ENCODE data around the gene TIGD4. TPM values are rescaled to one million over a fixed set of nuclear protein-coding genes. Genes with fewer than 3 reads are reported as not detected.

Gene TIGD4
- total and polyA plus RNA-seq, 2 of the 8 experiments (the other 6 are each of a cell fraction or from before 2014, with no cell fraction given) = 0.42 to 2.3 TPM

DNA sequence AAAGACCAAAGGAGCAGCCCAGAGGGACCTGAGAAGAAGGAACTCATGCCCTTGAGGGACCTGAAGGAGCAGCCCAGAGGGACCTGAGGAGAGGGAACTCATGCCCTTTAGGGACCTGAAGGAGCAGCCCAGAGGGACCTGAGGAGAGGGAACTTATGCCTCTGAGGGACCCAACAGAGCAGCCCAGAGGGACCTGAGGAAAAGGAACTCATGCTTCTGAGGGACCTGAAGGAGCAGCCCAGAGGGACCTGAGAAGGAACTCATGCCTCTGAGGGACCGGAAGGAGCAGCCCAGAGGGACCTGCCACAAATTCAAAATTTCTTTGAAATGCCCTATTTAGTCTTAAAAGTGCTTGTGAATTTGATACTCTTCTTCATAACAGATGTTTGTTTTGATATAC is 51.2 kb downstream of the TIGD4 start:
- POLR2A ChIA-PET (ENCODE audit: partially characterized antibody) = interaction anchor here (1.0 kb wide), 1 partner anchor 8 kb away, joined by 3 read pairs; no protein-coding TSS in a partner anchor
- DNase-seq (ENCODE audit: low read depth in 1 of 2, low spot score in 2 of 2) (no peak), FAIRE-seq (no peak)
- TF ChIP-seq CTBP2 (IDR thresholded peaks at IDR 0.05; ENCODE audit: borderline replicate concordance, insufficient read depth, insufficient read length, low read length) (no peak), POU5F1 (IDR thresholded peaks at IDR 0.05; ENCODE audit: low read depth, low read length) (no peak), BRCA1 (IDR thresholded peaks at IDR 0.05; ENCODE audit: low read depth, low read length) (no peak), HDAC6 (IDR thresholded peaks at IDR 0.05; ENCODE audit: low read depth, low read length) (no peak), JUND (IDR thresholded peaks at IDR 0.05; ENCODE audit: low read length) (no peak), SUZ12 (IDR thresholded peaks at IDR 0.05; ENCODE audit: low read length) (no peak), SP2 (IDR thresholded peaks at IDR 0.05; ENCODE audit: low read length) (no peak), TAF7 (optimal IDR thresholded peaks at IDR 0.05; ENCODE audit: borderline replicate concordance, low read depth, low read length) (no peak), CBX8 (IDR thresholded peaks at IDR 0.05; ENCODE audit: borderline replicate concordance, low read depth, low read length) (no peak)
- TF ChIP-seq, protein P1, sequence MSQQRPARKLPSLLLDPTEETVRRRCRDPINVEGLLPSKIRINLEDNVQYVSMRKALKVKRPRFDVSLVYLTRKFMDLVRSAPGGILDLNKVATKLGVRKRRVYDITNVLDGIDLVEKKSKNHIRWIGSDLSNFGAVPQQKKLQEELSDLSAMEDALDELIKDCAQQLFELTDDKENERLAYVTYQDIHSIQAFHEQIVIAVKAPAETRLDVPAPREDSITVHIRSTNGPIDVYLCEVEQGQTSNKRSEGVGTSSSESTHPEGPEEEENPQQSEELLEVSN (IDR thresholded peaks at IDR 0.05) = no peak
- TF ChIP-seq, protein P2, sequence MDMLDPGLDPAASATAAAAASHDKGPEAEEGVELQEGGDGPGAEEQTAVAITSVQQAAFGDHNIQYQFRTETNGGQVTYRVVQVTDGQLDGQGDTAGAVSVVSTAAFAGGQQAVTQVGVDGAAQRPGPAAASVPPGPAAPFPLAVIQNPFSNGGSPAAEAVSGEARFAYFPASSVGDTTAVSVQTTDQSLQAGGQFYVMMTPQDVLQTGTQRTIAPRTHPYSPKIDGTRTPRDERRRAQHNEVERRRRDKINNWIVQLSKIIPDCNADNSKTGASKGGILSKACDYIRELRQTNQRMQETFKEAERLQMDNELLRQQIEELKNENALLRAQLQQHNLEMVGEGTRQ (IDR thresholded peaks at IDR 0.05; ENCODE audit: low read length) = no peak

More for the DNA sequence above, 51.2 kb downstream of the TIGD4 start:
- no peak overlapping the region for H3K27ac ChIP-seq (ENCODE audit: low read depth, low read length)
- H3K36me3 ChIP-seq (ENCODE audit: control insufficient read depth in 2 of 4, insufficient read depth in 4 of 4, low read length in 3 of 4) = no peaks in the 10 kb centered on the region
- 100% methylated on average over 1 of the region's 1 CpG; no CpG with 5 or more reads in 1 of the 2 experiments for WGBS, 2 experiments (ENCODE audit: extremely low coverage in 1 of 2, insufficient coverage in 1 of 2, insufficient read length in 1 of 2, insufficient replicate concordance in 2 of 2, low coverage in 1 of 2, low lambda C conversion rate in 2 of 2, missing lambda C conversion rate in 1 of 2)
- CTCF ChIA-PET (ENCODE audit: partially characterized antibody) = interaction anchor here (1.0 kb wide), 1 partner anchor 84 kb away, joined by 3 read pairs; no protein-coding TSS in a partner anchor
- no peaks in the 10 kb centered on the region for H3K79me1 ChIP-seq (ENCODE audit: low read depth, low read length)
- H2AFZ ChIP-seq (ENCODE audit: low read length) = no peak overlapping the region
- no peak overlapping the region for H3K4ac ChIP-seq (replicated peaks; ENCODE audit: insufficient read length, low read depth, low read length)
- no peak overlapping the region for H4K5ac ChIP-seq (ENCODE audit: insufficient read length, low read depth, low read length)
- no peaks in the 10 kb centered on the region for H3K23me2 ChIP-seq (ENCODE audit: low read depth, low read length)
- H2BK15ac ChIP-seq (ENCODE audit: low read length) = no peak overlapping the region
- no peak overlapping the region for H2BK120ac ChIP-seq (replicated peaks; ENCODE audit: low read depth, low read length)
- no peaks in the 10 kb centered on the region for H3K9me3 ChIP-seq (ENCODE audit: insufficient read depth in 2 of 2, low read depth in 1 of 2, low read length in 1 of 2)
- no peak overlapping the region for H2BK20ac ChIP-seq (ENCODE audit: low read length)
- no peak overlapping the region for H4K91ac ChIP-seq (replicated peaks; ENCODE audit: insufficient read length, low read length)
- no peak overlapping the region for H4K8ac ChIP-seq (ENCODE audit: extremely low read depth, insufficient read depth, low read length)
- no peak overlapping the region for H3K14ac ChIP-seq (ENCODE audit: insufficient read length)
- H3K79me2 ChIP-seq (ENCODE audit: control insufficient read depth in 1 of 2, insufficient read depth in 2 of 2, low read length in 2 of 2) = no peaks in the 10 kb centered on the region
- H3K9ac ChIP-seq (replicated peaks in 1 of 4; ENCODE audit: extremely low read depth in 1 of 4, low read depth in 3 of 4, low read length in 3 of 4) = no peak overlapping the region
- no peak overlapping the region for H2BK5ac ChIP-seq (ENCODE audit: low read depth, low read length)
- no peak overlapping the region for H3K56ac ChIP-seq (replicated peaks; ENCODE audit: insufficient read length, low read depth, low read length)
- H2AK5ac ChIP-seq (ENCODE audit: low read depth, low read length) = no peak overlapping the region
- H3K23ac ChIP-seq (ENCODE audit: insufficient read length) = no peak overlapping the region
- no peaks in the 10 kb centered on the region for H4K20me1 ChIP-seq (replicated peaks in 1 of 2; ENCODE audit: control insufficient read depth in 1 of 2, insufficient read depth in 2 of 2, low read length in 2 of 2)
- H3K27me3 ChIP-seq (replicated peaks in 1 of 4; ENCODE audit: control insufficient read depth in 3 of 4, extremely low read depth in 1 of 4, insufficient read depth in 3 of 4, low read length in 3 of 4) = no peaks in the 10 kb centered on the region; a peak in 1 of 7 replicates
- no peak overlapping the region for H3K4me3 ChIP-seq (ENCODE audit: extremely low read depth in 1 of 4, insufficient read depth in 2 of 4, low read depth in 3 of 4, low read length in 4 of 4)
- no peak overlapping the region for H2BK12ac ChIP-seq (ENCODE audit: low read depth, low read length)
- no peak overlapping the region for H3K4me2 ChIP-seq (ENCODE audit: insufficient read depth in 1 of 2, low read depth in 2 of 2, low read length in 2 of 2)
- H3K18ac ChIP-seq (ENCODE audit: extremely low read depth, low read length) = no peak overlapping the region; the same call in 1 of the 2 replicates
- H3K4me1 ChIP-seq (replicated peaks in 1 of 4; ENCODE audit: control insufficient read depth in 3 of 4, insufficient read depth in 4 of 4, low read length in 3 of 4) = no peaks in the 10 kb centered on the region
